ENCODE data around the gene ZNF224. TPM values are rescaled to one million over a fixed set of nuclear protein-coding genes. Genes with fewer than 3 reads are reported as not detected.
"Not testable (repeated sequence)": the region's sequence is repeated elsewhere in the genome, so short reads cannot be mapped to it uniquely, and the experiment has no call there.

Gene ZNF224
- total and polyA plus RNA-seq, 2 donors, result 12.3 to 65.7 TPM

- WGBS, result 98% methylated on average over 3 of the region's 3 CpGs
- no peak for DNase-seq (ENCODE audit: extremely low spot score)
- no peak overlapping the region for H3K4me3 ChIP-seq (ENCODE audit: low read depth, low read length)
- no peak overlapping the region for H3K27ac ChIP-seq (ENCODE audit: low read depth)
- H3K36me3 ChIP-seq (ENCODE audit: insufficient read depth), result peaks cover 11% of the 10 kb centered on the region
- no peaks in the 10 kb centered on the region for H3K4me1 ChIP-seq (ENCODE audit: insufficient read depth)
Observed at GRCh38 chr19:44107751-44108150, 13.6 kb downstream of the ZNF224 start.

GRCh38 chr19:44109458-44109857 lies 15.3 kb downstream of the ZNF224 start:
- DNase-seq (ENCODE audit: extremely low spot score), result no peak
- no peak overlapping the region for H3K4me3 ChIP-seq (ENCODE audit: low read depth, low read length)
- H3K4me1 ChIP-seq (ENCODE audit: insufficient read depth), result no peaks in the 10 kb centered on the region
- H3K27ac ChIP-seq (ENCODE audit: low read depth), result no peak overlapping the region
- peaks cover 5% of the 10 kb centered on the region for H3K36me3 ChIP-seq (ENCODE audit: insufficient read depth)

- no peak overlapping the region for H3K27ac ChIP-seq (ENCODE audit: low read depth)
- no peak overlapping the region for H3K4me3 ChIP-seq (ENCODE audit: low read depth, low read length)
- no peak for DNase-seq (ENCODE audit: extremely low spot score)
- H3K4me1 ChIP-seq (ENCODE audit: insufficient read depth), result no peaks in the 10 kb centered on the region
- WGBS, result 10% methylated on average over 17 of the region's 17 CpGs
- no peaks in the 10 kb centered on the region for H3K36me3 ChIP-seq (ENCODE audit: insufficient read depth)
Observed at GRCh38 chr19:44111910-44112463, 17.8 kb downstream of the ZNF224 start.

- H3K4me3 ChIP-seq (ENCODE audit: low read depth, low read length), result peak overlapping the region; percentile 89
- under 1% methylated on average over 11 of the region's 11 CpGs for WGBS
- H3K4me1 ChIP-seq (ENCODE audit: insufficient read depth), result no peaks in the 10 kb centered on the region
- no peak for DNase-seq (ENCODE audit: extremely low spot score)
- no peak overlapping the region for H3K27ac ChIP-seq (ENCODE audit: low read depth)
- H3K36me3 ChIP-seq (ENCODE audit: insufficient read depth), result no peaks in the 10 kb centered on the region
Observed at GRCh38 chr19:44112802-44113137, 18.6 kb downstream of the ZNF224 start.

GRCh38 chr19:44113138-44113783 lies 19.1 kb downstream of the ZNF224 start, which contains the start of gene ZNF225:
TSS of gene ZNF225 (plus strand) at chr19:44113399. CDS start at chr19:44115828, 2,429 bp downstream.
- no peaks in the 10 kb centered on the region for H3K4me1 ChIP-seq (ENCODE audit: insufficient read depth)
- WGBS, result under 1% methylated on average over 44 of the region's 44 CpGs
- DNase-seq (ENCODE audit: extremely low spot score), result peak; percentile 99
- peaks cover 3% of the 10 kb centered on the region for H3K36me3 ChIP-seq (ENCODE audit: insufficient read depth)
- peak within 1 kb of the TSS; percentile 62 for H3K27ac ChIP-seq (ENCODE audit: low read depth)
- H3K4me3 ChIP-seq (ENCODE audit: low read depth, low read length), result peak within 1 kb of the TSS; percentile 89

- Histone ChIP-seq H3K4me1 (ENCODE audit: insufficient read depth) (no peaks in the 10 kb centered on the region), H3K4me3 (ENCODE audit: low read depth, low read length) (peak overlapping the region; percentile 89), H3K27ac (ENCODE audit: low read depth) (peak overlapping the region; percentile 62), H3K36me3 (ENCODE audit: insufficient read depth) (peaks cover 6% of the 10 kb centered on the region)
- no peak for DNase-seq (ENCODE audit: extremely low spot score)
- 2% methylated on average over 18 of the region's 18 CpGs for WGBS
Observed at GRCh38 chr19:44113784-44114390, 19.7 kb downstream of the ZNF224 start.

- not testable (repeated sequence) for H3K4me1 ChIP-seq (ENCODE audit: insufficient read depth); DNase-seq (ENCODE audit: extremely low spot score); H3K4me3 ChIP-seq (ENCODE audit: low read depth, low read length); H3K27ac ChIP-seq (ENCODE audit: low read depth)
- WGBS, result 95% methylated on average over 4 of the region's 4 CpGs
- peaks cover 22% of the 10 kb centered on the region for H3K36me3 ChIP-seq (ENCODE audit: insufficient read depth)
Observed at GRCh38 chr19:44121162-44121561, 27.0 kb downstream of the ZNF224 start.

- H3K4me3 ChIP-seq (ENCODE audit: low read depth, low read length), result no peak overlapping the region
- no peaks in the 10 kb centered on the region for H3K4me1 ChIP-seq (ENCODE audit: insufficient read depth)
- peaks cover 12% of the 10 kb centered on the region for H3K36me3 ChIP-seq (ENCODE audit: insufficient read depth)
- WGBS, result 95% methylated on average over 5 of the region's 5 CpGs
- no peak overlapping the region for H3K27ac ChIP-seq (ENCODE audit: low read depth)
- no peak for DNase-seq (ENCODE audit: extremely low spot score)
Observed at GRCh38 chr19:44131955-44132354, 37.8 kb downstream of the ZNF224 start.

GRCh38 chr19:44141191-44142058 lies 47.3 kb downstream of the ZNF224 start, which contains the start of gene ZNF234:
TSS of gene ZNF234 (plus strand) at chr19:44141554. CDS start at chr19:44144633, 3,079 bp downstream.
- peak within 1 kb of the TSS; percentile 47 for H3K27ac ChIP-seq (ENCODE audit: low read depth)
- peak within 1 kb of the TSS; percentile 83 for H3K4me3 ChIP-seq (ENCODE audit: low read depth, low read length)
- peaks cover 5% of the 10 kb centered on the region for H3K36me3 ChIP-seq (ENCODE audit: insufficient read depth)
- WGBS, result under 1% methylated on average over 52 of the region's 52 CpGs
- DNase-seq (ENCODE audit: extremely low spot score), result peak; percentile 86
- peaks cover 1% of the 10 kb centered on the region for H3K4me1 ChIP-seq (ENCODE audit: insufficient read depth)

- no peak for DNase-seq (ENCODE audit: extremely low spot score)
- Histone ChIP-seq H3K4me3 (ENCODE audit: low read depth, low read length) (peak overlapping the region; percentile 83), H3K4me1 (ENCODE audit: insufficient read depth) (peaks cover 1% of the 10 kb centered on the region), H3K27ac (ENCODE audit: low read depth) (no peak overlapping the region), H3K36me3 (ENCODE audit: insufficient read depth) (peaks cover 5% of the 10 kb centered on the region)
- WGBS, result 7% methylated on average over 13 of the region's 13 CpGs
Observed at GRCh38 chr19:44142059-44142433, 47.9 kb downstream of the ZNF224 start.

GRCh38 chr19:44149776-44150175 lies 55.6 kb downstream of the ZNF224 start:
- Histone ChIP-seq H3K4me3 (ENCODE audit: low read depth, low read length) (no peak overlapping the region), H3K36me3 (ENCODE audit: insufficient read depth) (peaks cover 37% of the 10 kb centered on the region), H3K4me1 (ENCODE audit: insufficient read depth) (no peaks in the 10 kb centered on the region), H3K27ac (ENCODE audit: low read depth) (no peak overlapping the region)
- WGBS, result 96% methylated on average over 4 of the region's 4 CpGs
- no peak for DNase-seq (ENCODE audit: extremely low spot score)

GRCh38 chr19:44151491-44151890 lies 57.3 kb downstream of the ZNF224 start:
- WGBS, result 98% methylated on average over 5 of the region's 5 CpGs
- no peak for DNase-seq (ENCODE audit: extremely low spot score)
- H3K4me1 ChIP-seq (ENCODE audit: insufficient read depth), result no peaks in the 10 kb centered on the region
- no peak overlapping the region for H3K4me3 ChIP-seq (ENCODE audit: low read depth, low read length)
- no peak overlapping the region for H3K27ac ChIP-seq (ENCODE audit: low read depth)
- peaks cover 41% of the 10 kb centered on the region for H3K36me3 ChIP-seq (ENCODE audit: insufficient read depth)

GRCh38 chr19:44156475-44156874 lies 62.3 kb downstream of the ZNF224 start:
- Histone ChIP-seq H3K4me3 (ENCODE audit: low read depth, low read length) (no peak overlapping the region), H3K27ac (ENCODE audit: low read depth) (no peak overlapping the region), H3K36me3 (ENCODE audit: insufficient read depth) (peaks cover 30% of the 10 kb centered on the region), H3K4me1 (ENCODE audit: insufficient read depth) (no peaks in the 10 kb centered on the region)
- no peak for DNase-seq (ENCODE audit: extremely low spot score)
- WGBS, result 97% methylated on average over 2 of the region's 2 CpGs

Measured in urinary bladder (tissue), 4 donors.